Stimulated activated CD8-positive, alpha-beta memory T cell treated with anti-CD3 and anti-CD28 coated beads, Interleukin-7, amount 100 ng/mL, for 4 hours (primary cell): ENCODE results near the gene KLHDC7A.
"Not testable (repeated sequence)": the region's sequence is repeated elsewhere in the genome, so short reads cannot be mapped to it uniquely, and the experiment has no call there.

ENCODE experiments used
- DNase-seq, 2 donors: peaks; one replicate each; pipeline ENCODE4 v3.0.0-alpha.2; 2020; ENCODE audit warnings: low read depth in 2 of 2

The KLHDC7A gene

DNA sequence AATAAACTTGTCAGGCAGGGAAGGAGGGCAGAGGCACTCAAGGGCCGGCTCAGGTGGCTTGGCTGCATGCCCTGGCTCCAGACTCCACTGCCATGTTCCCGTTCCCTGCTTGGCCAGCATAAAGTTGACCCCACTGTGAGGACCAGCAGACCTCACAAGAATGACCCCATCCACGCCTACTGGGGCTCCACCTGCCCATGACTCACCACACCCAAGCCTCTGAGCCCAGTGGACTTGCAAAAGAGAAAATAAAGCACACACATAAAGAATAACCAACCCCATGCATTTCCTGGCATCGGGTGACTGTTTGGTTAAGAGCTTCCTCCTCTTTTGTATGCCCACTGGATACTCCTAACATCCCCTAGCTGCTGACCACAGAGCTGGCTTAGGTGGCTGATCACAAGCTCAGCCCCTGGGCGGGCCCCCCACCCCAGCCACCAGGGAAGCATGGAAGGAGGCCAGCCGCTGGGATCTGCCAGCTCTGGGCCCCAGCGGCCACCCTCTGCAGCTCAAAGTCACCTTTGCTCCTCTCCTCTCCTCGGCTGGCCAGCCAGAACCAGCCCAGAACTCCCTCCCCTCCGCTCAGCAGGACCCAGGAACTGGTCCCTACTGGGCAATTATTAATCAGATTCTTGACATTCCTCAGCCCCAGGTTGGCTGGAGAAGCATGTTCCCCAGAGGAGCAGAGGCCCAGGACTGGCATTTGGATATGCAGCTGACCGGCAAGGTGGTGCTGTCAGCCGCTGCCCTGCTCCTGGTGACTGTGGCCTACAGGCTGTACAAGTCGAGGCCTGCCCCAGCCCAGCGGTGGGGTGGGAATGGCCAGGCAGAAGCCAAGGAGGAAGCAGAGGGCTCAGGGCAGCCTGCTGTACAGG lies at the start of gene KLHDC7A:
TSS of gene KLHDC7A (plus strand) at position 616 of the 875 bp plus-strand sequence. CDS start at position 668, 52 bp downstream.
- DNase-seq = no peak

DNA sequence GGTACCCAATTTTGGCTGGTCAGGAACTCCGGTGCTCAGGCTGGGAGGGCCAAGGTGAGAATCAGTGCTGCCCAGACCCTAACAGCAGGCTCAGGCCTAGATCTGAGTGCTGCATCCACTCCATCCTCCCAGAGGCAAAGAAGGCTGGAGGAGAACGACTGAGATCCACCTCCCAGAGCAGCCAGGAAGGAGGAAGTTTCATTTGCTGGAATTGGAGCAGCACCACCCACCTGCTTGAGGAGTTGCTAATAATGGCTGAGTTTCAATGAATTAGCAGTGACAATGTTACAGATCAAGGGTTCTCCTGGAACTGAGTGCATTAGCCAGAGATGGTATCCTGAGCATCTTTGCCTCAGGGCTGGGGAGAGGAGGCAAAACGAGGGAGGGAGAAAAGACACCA lies 46.7 kb upstream of the KLHDC7A start:
- DNase-seq = no peak

DNA sequence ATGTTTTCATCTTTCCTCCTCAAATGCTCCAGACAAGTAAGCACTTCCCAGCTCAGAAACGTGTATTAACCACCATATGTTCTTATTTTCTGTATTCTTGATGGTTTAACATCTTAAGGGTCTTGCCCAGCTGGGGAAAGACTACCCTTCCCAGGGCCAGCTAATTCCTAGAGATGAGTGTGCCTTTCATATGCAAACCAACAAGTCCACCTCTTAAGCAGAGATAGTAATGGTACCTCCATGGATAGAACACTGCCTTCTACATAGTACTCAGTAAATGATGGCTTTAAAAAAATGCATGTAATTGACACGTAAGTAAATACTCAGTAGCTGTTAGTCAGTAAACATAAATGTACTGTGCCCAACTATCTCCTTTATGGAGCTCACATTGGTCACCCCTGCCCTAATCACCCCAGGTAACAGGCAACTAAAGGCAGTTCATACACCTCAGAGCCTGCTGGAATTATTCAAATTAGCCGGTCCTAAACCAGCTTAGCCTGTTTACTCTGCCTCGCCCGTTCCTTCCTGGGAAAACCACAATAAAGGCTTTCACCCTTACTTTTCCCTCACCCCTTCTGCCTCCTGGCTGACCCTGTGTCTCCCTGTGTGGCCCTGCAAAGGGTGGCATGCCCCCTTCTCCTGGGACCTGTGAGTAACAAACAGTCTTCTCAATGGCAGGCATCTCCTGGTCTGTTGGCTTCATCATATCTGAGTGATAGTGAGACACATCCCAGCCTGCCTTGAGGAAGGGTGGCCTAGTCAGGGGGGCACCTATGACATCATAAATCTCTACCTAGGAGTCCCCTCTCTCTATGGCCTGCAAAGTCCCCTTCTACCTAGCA lies 40.1 kb upstream of the KLHDC7A start:
- DNase-seq = no peak

DNA sequence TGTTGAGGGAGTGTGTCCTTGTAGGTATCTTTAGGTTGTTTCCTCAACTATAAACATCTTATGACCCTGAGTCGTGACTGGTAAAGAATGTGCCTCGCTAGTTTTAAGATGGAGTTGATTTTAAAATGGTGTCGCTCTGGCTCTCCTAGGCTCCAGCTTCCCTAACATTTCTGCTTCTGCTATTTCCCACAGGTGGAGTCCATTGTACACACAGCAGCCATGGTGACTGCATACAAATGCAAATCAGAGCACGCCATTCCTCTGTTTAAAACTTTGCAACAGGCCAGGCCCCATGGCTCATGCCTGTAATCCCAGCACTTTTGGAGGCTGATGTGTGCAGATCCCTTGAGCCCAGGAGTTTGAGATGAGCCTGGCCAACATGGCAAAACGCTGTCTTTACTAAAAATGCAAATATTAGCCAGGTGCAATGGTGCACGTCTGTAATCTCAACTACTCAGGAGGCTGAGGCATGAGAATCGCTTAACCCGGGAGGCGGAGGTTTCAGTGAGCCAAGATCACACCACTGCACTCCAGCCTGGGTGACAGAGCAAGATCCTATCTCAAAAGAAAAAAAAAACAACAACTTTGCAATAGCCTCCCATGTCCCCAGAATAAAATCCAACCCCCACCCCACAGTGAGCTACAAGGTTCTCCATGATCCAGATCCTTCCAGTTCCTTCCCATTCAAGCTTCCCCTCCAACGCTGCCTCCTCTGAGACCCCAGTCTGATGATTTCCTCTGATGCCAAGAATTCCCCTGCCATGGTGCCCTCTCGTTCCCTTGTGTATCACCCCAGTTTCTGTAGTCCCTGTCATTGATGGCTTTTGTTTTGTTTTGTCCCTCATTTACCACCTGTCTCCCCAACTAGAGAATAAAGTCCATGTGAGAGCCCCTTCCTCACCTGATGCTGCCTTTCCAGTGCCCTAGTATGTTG lies 36.9 kb upstream of the KLHDC7A start:
- no peak for DNase-seq

DNA sequence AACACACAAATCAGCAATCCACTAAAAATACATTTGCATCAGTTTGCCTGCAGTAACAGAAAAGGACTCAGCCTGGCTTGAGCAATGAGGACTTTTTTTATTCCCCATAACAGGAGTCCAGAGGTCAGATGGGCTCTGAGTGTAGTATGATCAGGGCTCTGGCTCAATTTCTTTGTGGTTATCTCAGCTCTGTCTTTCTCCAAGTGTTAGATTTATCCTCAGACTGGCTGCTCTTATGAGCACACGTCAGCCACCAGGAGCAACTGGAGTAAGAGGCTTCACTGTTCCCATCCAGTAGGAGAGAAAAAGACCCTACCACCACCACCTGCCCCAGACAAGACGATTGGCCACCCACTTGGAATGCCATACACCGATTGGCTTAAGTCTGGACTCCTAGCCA lies 36.2 kb upstream of the KLHDC7A start:
- no peak for DNase-seq

DNA sequence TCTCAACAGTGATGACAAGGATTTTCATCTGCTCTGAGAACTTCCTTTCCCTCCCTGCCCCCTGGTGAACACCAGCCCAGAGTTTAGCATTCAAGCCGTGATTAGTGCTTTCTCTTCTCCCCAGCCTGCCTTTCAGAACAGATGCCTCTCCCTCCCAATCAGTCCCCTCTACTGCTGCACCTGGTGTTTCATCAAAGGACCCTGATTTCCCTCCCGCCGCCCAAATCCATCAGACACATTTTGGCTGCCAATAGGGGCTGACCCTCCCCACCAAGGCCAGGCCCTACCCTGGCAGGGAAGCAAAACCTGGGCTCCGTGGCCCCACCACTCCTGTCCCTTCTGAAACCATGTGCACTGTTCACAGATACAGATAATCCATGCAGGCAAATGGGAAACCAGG lies 34.0 kb upstream of the KLHDC7A start:
- DNase-seq = no peak

DNA sequence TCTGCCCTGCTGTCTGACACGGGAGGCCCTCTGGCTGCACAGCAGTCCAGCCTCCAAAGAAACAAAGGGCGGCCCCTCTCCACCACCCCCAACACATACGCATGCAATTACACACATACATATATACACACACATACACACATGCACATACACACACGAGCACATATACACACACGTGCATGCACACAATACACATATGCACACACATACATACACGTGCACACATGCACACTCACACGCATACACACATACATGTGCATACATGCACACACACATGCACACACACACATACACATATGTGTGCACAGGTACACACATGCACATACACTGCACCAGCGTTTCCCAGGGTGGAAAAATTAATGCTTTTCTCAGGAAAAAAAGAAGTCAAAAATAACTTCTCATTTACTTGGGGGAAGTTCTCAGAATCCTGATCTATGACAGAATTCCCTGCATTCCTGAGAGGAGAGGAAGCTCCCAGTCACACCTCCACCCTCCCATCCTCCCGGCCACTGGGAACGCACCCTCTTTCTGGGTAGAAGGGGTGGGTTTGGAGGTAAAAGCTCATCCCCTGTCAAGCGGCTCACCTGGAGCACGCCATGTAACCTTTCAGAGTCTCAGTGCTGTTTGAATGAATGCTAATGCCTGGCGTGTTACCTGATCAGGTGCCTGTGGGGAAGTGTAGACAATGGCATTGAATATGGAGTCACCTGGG lies 33.1 kb upstream of the KLHDC7A start:
- DNase-seq = no peak

DNA sequence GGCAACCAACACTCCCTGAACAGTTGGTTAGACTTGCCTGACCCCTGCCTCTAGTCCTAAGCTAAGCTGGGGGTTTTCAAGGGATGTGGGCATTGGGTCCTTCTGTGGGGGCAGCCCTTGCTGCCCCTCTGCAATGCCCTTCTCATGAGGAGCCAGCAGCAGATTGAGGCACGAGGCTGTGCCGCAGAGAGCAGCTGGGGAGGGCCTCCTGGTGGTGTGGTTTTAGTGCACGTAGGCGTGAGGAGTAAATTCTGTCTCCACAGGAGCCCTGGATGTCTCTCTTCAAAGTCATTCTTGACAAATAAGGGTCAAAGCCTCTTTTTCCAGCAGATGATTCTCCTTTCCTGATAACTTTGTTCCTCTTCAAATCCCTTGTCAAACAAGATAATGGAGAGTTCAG lies 31.8 kb upstream of the KLHDC7A start:
- DNase-seq = no peak

DNA sequence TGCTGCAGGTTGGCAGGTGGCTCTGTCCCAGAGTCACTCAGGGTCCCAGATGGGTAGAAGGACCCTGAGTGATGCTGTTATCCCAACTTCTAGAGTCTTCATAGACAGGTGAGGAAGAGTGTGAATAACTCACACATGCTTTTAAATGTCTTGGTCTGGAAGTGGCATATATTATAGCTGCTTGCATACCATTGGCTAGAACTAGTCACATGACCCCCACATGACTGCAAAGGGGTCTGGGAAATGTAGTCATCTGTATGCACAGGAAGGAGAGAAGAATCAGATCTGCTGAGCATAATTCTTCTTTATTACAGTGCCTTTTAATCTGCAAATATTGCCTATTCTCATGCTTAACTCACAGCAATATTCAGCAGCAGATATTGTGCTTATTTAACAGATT lies 28.2 kb upstream of the KLHDC7A start:
- DNase-seq = no peak

DNA sequence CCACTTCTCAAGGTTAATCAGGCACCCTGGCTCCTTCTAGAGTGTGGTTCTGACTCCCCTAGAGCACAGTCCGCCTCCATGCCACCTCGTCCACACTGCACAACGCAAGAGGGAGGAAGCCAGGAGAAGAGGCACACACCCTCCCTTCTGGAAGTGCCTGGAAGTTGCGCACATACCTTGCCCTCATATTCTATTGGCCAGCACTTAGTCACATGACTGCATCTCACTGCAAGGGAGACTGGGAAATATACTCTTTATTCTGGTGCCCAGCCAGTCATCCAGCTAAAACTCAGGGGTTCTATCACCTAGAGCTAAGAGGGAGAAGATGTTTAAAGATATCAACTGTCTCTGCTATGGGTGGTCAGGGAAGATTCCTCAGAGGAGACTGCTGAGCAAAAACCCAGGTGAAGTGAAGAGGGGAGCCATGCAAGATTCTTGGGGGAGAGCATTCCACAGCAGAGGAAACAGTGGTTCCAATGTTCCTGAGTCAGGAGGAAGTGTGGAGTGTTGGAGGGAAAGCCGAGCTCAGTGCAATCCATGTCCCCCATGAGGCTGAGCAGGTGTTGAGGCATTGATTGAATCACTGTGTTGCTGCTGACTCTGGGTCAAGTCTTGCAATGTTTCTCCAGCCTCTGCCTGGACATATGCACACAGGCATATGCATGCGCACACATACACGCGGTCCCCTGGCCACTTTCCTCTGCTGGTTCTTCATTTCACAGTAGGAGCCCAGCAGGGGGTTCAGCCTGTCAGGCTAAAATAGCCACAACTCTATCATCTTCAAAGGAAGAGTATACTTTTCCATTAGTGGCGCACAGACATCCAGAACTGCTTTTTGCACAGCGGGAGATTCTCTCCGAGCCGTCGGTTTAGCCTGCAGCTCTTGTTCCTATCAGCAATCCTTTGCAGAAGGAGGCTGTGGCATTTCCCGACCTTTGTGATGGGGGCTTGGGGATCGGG lies 22.3 kb upstream of the KLHDC7A start:
- no peak for DNase-seq

DNA sequence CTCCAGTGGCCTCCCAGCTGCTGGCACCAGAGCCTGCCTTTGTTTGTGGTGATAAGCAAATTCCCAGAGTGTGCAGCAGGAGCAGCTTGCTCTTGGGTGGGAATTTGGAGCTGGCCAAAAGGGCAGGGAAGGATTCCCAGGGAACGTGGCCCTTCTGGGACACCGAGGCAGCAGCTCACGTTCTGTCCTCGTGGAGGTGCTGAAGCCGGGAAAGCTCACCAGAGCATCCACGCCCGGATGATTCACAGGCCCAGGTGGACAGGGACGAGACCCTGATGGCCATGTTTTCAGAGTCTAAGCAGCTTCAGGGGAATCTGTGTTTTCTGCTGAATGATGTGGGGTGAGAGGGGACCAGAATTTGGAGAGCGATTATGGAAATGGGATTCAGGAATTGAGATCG lies 19.1 kb upstream of the KLHDC7A start:
- DNase-seq = no peak

DNA sequence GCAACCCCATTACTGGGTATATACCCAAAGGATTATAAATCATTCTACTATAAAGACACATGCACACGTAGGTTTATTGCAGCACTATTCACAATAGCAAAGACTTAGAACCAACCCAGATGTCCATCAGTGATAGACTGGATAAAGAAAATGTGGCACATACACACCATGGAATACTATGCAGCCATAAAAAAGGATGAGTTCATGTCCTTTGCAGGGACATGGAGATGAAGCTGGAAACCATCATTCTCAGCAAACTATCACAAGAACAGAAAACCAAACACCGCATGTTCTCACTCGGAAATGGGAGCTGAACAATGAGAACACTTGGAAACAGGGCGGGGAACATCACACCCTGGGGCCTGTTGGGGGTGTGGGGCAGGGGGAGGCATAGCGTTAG lies 18.2 kb upstream of the KLHDC7A start:
- DNase-seq = not testable (repeated sequence)

DNA sequence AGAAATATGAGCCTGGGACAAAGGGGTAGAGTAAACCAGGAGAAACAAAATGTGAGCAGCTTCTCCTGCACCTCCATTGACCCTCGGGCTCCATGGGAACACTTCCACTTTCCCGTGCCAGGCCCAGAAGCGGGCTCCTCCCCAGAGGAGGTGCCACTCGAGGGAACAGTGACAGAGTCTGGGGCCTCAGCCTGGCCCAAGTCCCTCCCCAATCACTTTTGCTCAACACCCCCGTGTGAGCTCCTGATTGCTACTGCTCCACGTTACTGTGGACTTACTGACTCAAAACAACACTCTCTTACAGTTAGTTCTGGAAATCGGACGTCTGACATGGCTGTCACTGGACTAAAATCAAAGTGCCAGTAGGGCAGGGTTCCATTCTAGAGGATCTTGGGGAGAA lies 17.7 kb upstream of the KLHDC7A start:
- no peak for DNase-seq

DNA sequence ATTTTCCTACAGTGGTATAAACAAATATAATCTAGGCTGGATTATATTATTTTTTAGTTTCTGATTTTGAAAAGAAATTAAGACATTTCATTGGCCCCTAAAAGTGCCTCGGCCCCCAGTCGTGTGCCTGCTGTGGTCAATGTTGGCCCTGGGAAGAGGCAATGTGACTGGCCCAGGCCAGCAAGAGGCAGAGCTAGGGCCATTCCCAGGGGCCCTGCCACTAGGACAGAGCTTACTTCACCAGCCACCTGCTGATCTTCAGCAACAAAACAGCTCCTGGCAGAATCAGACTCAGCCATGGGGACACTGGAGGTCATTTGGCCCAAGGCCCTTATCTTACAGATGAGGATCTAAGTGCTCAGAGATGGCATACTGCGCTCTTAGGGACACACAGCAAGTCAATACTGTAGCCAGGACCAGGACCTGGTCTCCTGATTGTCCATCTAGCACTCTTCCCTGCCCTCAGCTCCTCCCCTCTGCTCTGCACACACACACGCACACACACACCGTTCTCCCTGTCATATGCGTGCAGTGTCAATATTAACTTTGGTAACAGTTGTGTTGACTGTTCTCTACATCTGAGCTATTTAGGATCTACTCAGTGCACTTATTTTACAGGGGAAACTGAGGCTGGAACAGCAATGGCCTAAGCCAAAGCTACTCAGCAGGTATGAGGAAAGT lies 16.6 kb upstream of the KLHDC7A start:
- DNase-seq = no peak

DNA sequence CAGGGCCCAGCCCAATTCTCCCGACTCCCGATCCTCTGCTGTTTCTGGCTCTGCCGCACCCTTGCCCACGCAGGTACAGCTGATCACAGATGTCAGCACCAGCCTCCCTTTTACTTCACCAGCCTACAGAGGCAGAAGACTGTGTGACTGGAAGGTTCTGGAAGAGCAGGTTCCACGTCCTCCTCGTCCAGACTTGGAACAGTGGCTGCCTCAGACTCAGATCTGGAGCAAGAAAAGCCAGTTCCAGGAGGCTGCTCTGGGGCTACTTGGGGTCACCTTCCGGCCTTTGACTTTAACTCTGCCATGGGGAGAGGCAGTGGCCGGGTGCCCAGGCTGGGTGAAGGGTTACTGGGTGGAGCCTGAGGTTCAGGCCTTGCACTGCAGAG lies 16.1 kb upstream of the KLHDC7A start:
- no peak for DNase-seq

DNA sequence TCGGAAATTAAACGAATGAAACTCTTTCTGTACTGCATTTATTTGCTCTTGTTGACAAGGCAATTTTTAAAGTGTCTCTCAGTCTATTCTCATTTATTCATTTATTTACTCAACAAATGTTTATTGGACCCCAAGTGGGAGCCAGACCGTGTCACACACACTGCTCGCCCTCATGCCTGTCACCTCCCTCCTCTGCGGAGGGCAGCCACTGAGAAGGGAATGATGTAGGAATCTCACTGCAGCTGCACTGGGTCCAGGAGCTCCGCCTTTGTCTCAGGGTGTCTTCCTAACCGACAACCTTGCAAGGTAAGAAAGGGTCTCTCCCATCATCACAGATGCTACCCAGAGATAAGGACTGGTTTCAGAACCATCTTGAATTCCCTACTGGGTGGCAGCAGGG lies 14.1 kb upstream of the KLHDC7A start:
- DNase-seq = no peak

DNA sequence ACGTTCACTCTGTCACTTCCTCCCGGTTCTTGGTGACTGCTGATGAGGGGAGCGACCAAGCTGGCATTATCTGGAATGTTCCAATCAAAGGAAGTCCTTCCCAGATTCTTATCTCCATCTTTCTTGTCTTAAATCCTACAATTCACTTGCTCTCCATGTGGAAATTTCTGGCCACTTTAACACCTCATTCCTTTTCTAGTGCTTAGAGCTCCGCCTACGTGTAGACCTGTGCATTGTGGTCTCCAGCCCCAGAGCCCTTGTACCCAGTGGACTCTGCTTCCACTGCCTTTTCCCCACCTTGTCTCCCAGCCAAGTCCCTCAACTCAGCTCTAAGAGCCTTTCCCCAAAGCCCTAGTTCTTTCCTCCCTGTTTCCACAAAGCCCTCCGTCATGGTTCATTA lies 12.2 kb upstream of the KLHDC7A start:
- no peak for DNase-seq

DNA sequence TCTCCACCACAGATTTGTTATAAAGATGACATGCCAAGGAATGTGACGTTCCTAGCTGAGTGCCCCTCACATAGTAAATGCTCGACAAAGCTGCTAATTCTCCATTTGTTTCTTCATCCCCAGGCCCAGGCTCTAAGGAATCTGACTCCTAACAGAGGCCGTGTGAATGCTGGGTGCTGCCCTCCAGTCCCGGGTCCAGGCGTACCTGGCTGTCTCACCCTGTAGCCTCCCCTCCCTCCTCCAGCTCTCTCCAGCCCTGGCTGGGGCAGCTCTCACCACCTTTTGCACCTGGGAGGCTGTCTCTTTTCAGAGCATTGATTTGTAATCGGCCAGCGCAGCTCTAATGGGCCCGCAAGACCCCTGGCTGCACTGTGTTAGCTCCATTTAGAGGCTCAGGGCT lies 11.2 kb upstream of the KLHDC7A start:
- DNase-seq = no peak

DNA sequence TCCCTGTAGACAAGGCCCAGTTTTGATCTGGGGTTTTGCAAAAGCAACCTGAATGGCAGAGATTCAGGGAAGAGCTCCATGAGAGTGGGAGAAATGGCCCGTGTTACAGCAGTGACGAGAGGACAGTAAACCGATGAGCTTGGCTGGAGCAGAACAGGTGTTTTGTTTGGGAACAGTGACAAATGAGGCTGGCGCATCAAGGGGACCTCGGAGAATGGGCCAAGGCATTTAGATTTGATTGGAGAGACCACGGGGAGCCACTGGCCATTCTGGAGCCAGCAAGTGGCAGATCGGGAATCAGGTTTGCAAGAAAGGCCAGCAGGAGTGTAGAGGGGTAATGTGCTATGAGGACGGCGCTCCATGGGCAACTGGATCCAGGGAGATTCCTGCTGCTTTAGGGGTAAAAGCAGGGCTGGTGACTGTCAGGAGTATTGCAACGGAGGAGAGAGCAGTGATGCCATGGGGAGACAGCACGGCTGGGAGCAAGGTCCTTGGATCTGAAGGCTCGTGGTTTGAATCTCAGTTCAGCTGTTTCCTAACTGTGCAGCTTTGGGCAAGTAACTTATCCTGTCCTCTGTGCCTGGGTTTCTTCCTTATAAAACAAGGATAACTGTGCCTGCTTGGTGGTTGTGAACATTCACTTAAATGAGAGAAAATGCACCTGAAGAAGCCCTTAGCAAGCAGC lies 9.9 kb upstream of the KLHDC7A start:
- no peak for DNase-seq
